ENCODE measurements around the gene TNFSF13.

- no peak for TF ChIP-seq CTCF (IDR thresholded peaks at IDR 0.05)
- no peak for TF ChIP-seq ZFX (IDR thresholded peaks at IDR 0.05; ENCODE audit: borderline replicate concordance)
Observed at GRCh38 chr17:7589891-7590691, 31.5 kb downstream of the TNFSF13 start, which contains the start of gene SOX15.

All from 22Rv1 (cell line).